ENCODE results near the gene TUBGCP2. TPM values are rescaled to one million over a fixed set of nuclear protein-coding genes. Genes with fewer than 3 reads are reported as not detected.

Gene TUBGCP2
- total and polyA plus RNA-seq, 9 donors, result 31.2 to 70.5 (median 56.0) TPM

GRCh38 chr10:133275684-133276092, 33.0 kb downstream of the TUBGCP2 start:
- Histone ChIP-seq H3K9me3 (no peaks in the 10 kb centered on the region), H3K27ac (no peak overlapping the region), H3K36me3 (no peaks in the 10 kb centered on the region), H3K27me3 (no peaks in the 10 kb centered on the region), H3K4me1 (ENCODE audit: insufficient read depth) (no peaks in the 10 kb centered on the region), H3K4me3 (no peak overlapping the region)
- WGBS, 3 donors, result 29 to 34% (median 31%) methylated on average over 8 to 12 of the region's 12 CpGs
- intact Hi-C loops (cut with DNase I), result no loop called here
- no peak for DNase-seq
- TF ChIP-seq EP300 (IDR thresholded peaks at IDR 0.05) (no peak), POLR2A (IDR thresholded peaks at IDR 0.05) (no peak), CTCF (IDR thresholded peaks at IDR 0.05) (no peak)

GRCh38 chr10:133274751-133275683, 33.7 kb downstream of the TUBGCP2 start:
- no peak for DNase-seq
- 46 to 53% (median 51%) methylated on average over 16 to 26 of the region's 26 CpGs for WGBS, 3 donors
- intact Hi-C loops (cut with DNase I), result no loop called here
- Histone ChIP-seq H3K36me3 (no peaks in the 10 kb centered on the region), H3K9me3 (no peaks in the 10 kb centered on the region), H3K27me3 (no peaks in the 10 kb centered on the region), H3K4me3 (no peak overlapping the region), H3K4me1 (ENCODE audit: insufficient read depth) (no peaks in the 10 kb centered on the region), H3K27ac (no peak overlapping the region)
- TF ChIP-seq POLR2A (IDR thresholded peaks at IDR 0.05) (no peak), EP300 (IDR thresholded peaks at IDR 0.05) (no peak), CTCF (IDR thresholded peaks at IDR 0.05) (no peak)

GRCh38 chr10:133273534-133274143, 35.0 kb downstream of the TUBGCP2 start:
- Histone ChIP-seq H3K27me3 (no peaks in the 10 kb centered on the region), H3K27ac (no peak overlapping the region), H3K4me1 (ENCODE audit: insufficient read depth) (no peaks in the 10 kb centered on the region), H3K4me3 (no peak overlapping the region), H3K36me3 (no peaks in the 10 kb centered on the region), H3K9me3 (no peaks in the 10 kb centered on the region)
- no peak for DNase-seq
- intact Hi-C loops (cut with DNase I), result no loop called here
- TF ChIP-seq CTCF (IDR thresholded peaks at IDR 0.05) (no peak), POLR2A (IDR thresholded peaks at IDR 0.05) (no peak), EP300 (IDR thresholded peaks at IDR 0.05) (no peak)
- WGBS, 3 donors, result 88 to 92% (median 90%) methylated on average over 23 to 28 of the region's 28 CpGs

- no peaks in the 10 kb centered on the region for H3K4me1 ChIP-seq (ENCODE audit: insufficient read depth)
- no peak overlapping the region for H3K27ac ChIP-seq
- H3K9me3 ChIP-seq, result no peaks in the 10 kb centered on the region
- no peak for TF ChIP-seq CTCF (IDR thresholded peaks at IDR 0.05)
- no peak for TF ChIP-seq EP300 (IDR thresholded peaks at IDR 0.05)
- no peak for TF ChIP-seq POLR2A (IDR thresholded peaks at IDR 0.05)
- no peaks in the 10 kb centered on the region for H3K27me3 ChIP-seq
- WGBS, 3 donors, result 87 to 91% (median 90%) methylated on average over 16 to 25 of the region's 25 CpGs
- no peak overlapping the region for H3K4me3 ChIP-seq
- no peak for DNase-seq
- H3K36me3 ChIP-seq, result no peaks in the 10 kb centered on the region
- intact Hi-C loops (cut with DNase I), result no loop called here
Observed at GRCh38 chr10:133272964-133273420, 35.7 kb downstream of the TUBGCP2 start.

All from ovary (tissue), 9 donors.